Esophagus squamous epithelium (tissue), 4 donors: ENCODE data around the gene ZNF383.

Experiments
- CTCF ChIP-seq, 6 experiments: fragments of 450-650 bp in 4 of 6; fragments of 200-600 bp in 2 of 6; sonication (generic) in 2 of 6; IDR thresholded peaks; one replicate each; pipeline ENCODE4 v1.5.1; 2016 to 2019; ENCODE audit warnings: antibody characterized with exemption in 6 of 6, mild to moderate bottlenecking in 4 of 6, moderate library complexity in 4 of 6
- POLR2A ChIP-seq, 4 donors: fragments of 450-650 bp; IDR thresholded peaks; one replicate each; pipeline ENCODE4 v1.6.1; 2017; ENCODE audit warnings: antibody characterized with exemption in 4 of 4, mild to moderate bottlenecking in 4 of 4, moderate library complexity in 3 of 4

DNA sequence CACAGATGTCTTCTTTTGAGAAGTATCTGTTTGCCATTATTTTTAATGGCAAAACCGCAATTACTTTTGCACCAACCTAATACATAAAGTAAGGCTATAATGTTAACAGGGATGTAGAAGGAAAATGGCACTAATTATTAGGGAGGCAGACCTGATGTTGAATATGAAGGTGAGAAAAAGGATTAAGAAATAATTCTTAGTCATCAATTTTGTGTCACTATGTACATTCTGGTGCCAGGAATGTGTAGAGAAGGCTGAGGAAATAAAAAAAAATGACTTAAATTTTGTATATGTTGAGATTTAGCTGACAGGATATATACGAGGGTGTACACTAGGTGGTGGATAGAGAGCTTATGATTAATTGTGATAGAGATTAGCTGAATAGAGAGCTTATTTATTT, 20.2 kb upstream of the ZNF383 start:
- TF ChIP-seq CTCF (IDR thresholded peaks at IDR 0.05) (no peak), POLR2A (IDR thresholded peaks at IDR 0.05) (no peak)
